Prostate gland (tissue), 2 donors: ENCODE measurements around the gene CSGALNACT2. TPM values are rescaled to one million over a fixed set of nuclear protein-coding genes. Genes with fewer than 3 reads are reported as not detected.
A peak's percentile ranks its signal among the peaks of the same experiment; 100 is the strongest.

Experiments
- DNase-seq: peaks from one replicate; pipeline ENCODE4 v3.0.0-alpha.2; 2019; ENCODE audit warnings: low spot score
- H3K27ac ChIP-seq, 2 donors: fragments of 200-600 bp; sonication (generic); 2 replicates each; pipeline ENCODE4 v1.5.1; 2017 to 2019
- H3K27me3 ChIP-seq: fragments of 200-600 bp; sonication (generic); replicated peaks from 2 replicates; pipeline ENCODE4 v1.5.1; 2019; ENCODE audit not compliant: insufficient read depth
- H3K36me3 ChIP-seq, 2 donors: fragments of 200-600 bp; sonication (generic); 1 replicate in 1 of 2; 2 replicates in 1 of 2; pipeline versions ENCODE4 v1.5.1 to v1.8.1; 2017 to 2019
- H3K4me1 ChIP-seq: fragments of 200-600 bp; sonication (generic); replicated peaks from 2 replicates; pipeline ENCODE4 v1.5.1; 2019
- H3K4me3 ChIP-seq, 2 donors: fragments of 200-600 bp; sonication (generic); 2 replicates each; pipeline ENCODE4 v1.5.1; 2017 to 2019
- H3K9me3 ChIP-seq: fragments of 200-600 bp; sonication (generic); 2 replicates; pipeline ENCODE4 v1.5.1; 2017
- POLR2A ChIP-seq: fragments of 450-650 bp; IDR thresholded peaks from one replicate; pipeline ENCODE4 v1.6.1; 2016; ENCODE audit warnings: antibody characterized with exemption, mild to moderate bottlenecking
- POLR2AphosphoS5 ChIP-seq: sonication (generic); formaldehyde crosslinking; IDR thresholded peaks from one replicate; pipeline ENCODE4 v1.6.1; 2017; ENCODE audit warnings: antibody characterized with exemption
- WGBS: methylation state at CpG from one replicate; pipeline ENCODE4 v1.1.5; 2018; 5-methylcytosine and 5-hydroxymethylcytosine counted together
- intact Hi-C: fragments of 100-400 bp; cut with DNase I; formaldehyde crosslinking; loops from one replicate; pipeline ENCODE4 v1.14.2; 2022
- total RNA-seq, 2 donors: library from RNA; depleted of rRNA; stranded (reverse); fragments of >200 nt; gene quantifications; one replicate each; pipeline ENCODE4 v1.1.0, GENCODE V29; 2016
- TF ChIP-seq, protein P1 (sequence below), 4 experiments: fragments of 200-600 bp in 2 of 4; fragments of 450-650 bp in 2 of 4; sonication (generic) in 2 of 4; IDR thresholded peaks; 1 replicate in 3 of 4; 2 replicates in 1 of 4; pipeline ENCODE4 v1.5.1; 2016 to 2019; ENCODE audit warnings: antibody characterized with exemption in 4 of 4, mild to moderate bottlenecking in 2 of 4, moderate library complexity in 2 of 4

Gene CSGALNACT2
- total RNA-seq, 2 donors from 2014 or later: 10.0 to 15.9 TPM

DNA sequence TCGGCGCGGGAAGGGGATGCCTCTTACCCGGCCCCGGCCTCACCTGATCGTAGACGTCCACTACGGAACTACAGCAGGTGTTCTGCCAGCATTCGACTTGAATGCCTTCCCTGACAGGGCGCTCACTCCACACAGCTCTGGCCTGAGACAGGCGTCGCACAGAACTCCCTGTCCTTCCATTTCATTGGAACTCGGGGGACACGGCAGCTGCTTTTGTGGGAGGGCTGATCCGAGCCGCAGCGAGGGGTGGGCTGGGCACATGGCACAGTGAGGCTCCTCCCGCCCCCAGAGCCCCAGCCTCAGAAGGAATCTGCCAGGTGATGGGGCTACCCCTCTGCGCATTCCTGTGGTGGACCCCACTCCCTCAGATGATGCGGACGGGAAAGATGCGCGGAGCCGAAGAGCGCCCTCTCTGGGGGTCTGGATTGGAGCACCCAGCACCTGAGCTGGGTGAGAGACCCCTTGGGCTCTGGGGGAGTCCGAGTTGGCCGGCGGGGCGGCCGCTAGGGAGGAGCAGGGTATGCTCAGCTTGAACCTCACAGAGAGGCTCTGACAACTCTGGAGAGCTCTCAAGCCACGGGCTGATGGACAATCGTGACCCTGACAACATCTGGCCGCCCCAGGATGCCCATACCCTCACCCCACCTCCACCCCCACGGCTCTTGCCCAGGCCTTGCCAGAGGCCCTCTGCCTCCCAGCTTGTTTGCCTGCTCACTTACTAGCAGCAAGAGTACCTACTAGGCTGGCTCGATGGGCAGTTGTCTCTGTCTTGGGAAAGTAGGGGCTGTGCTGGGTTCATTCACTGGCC lies 92.1 kb downstream of the CSGALNACT2 start:
- Histone ChIP-seq H3K4me1 (no peaks in the 10 kb centered on the region), H3K27me3 (no peaks in the 10 kb centered on the region), H3K9me3 (no peaks in the 10 kb centered on the region), H3K4me3 (peak overlapping the region; percentile 41 to 42), H3K36me3 (no peaks in the 10 kb centered on the region), H3K27ac (no peak overlapping the region)
- intact Hi-C loops: no loop called here
- 25% methylated on average over 34 of the region's 35 CpGs for WGBS
- DNase-seq: no peak
- TF ChIP-seq POLR2A (no peak), POLR2AphosphoS5 (no peak)
- TF ChIP-seq, protein P1, sequence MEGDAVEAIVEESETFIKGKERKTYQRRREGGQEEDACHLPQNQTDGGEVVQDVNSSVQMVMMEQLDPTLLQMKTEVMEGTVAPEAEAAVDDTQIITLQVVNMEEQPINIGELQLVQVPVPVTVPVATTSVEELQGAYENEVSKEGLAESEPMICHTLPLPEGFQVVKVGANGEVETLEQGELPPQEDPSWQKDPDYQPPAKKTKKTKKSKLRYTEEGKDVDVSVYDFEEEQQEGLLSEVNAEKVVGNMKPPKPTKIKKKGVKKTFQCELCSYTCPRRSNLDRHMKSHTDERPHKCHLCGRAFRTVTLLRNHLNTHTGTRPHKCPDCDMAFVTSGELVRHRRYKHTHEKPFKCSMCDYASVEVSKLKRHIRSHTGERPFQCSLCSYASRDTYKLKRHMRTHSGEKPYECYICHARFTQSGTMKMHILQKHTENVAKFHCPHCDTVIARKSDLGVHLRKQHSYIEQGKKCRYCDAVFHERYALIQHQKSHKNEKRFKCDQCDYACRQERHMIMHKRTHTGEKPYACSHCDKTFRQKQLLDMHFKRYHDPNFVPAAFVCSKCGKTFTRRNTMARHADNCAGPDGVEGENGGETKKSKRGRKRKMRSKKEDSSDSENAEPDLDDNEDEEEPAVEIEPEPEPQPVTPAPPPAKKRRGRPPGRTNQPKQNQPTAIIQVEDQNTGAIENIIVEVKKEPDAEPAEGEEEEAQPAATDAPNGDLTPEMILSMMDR (IDR thresholded peaks at IDR 0.05): no peak

DNA sequence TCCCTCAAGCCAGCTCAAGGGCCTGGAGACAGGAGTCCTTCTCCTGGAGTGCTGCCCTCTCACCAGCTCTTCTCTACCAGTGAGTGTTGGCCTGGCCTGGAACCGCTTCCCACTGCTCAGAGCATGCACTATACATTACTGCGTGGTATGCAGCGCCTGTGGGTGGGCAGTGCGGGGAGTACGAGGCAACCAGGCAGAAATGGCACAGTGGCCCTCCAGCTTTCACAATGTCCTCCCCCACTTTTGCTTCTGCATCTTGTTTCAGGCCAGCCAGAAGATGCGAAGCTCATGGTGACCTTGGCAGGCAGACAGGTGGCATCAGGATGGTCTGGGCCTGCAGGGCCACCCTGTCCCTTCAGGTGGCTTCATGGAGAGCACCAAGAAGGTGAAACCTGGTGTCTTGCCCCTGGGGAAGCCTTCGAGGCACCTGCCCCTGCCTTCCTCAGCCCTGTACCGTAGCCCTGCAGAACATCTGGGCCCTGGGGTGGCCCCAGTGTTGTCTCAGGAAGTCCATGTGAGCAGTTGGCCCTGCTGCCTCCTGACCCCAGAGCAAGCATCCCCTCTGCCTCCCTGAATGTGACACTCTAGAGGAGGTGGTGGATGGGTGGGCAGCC lies 92.8 kb downstream of the CSGALNACT2 start:
- intact Hi-C loops: no loop called here
- H3K9me3 ChIP-seq: no peaks in the 10 kb centered on the region
- no peak overlapping the region for H3K27ac ChIP-seq
- no peak overlapping the region for H3K4me3 ChIP-seq
- H3K4me1 ChIP-seq: no peaks in the 10 kb centered on the region
- no peaks in the 10 kb centered on the region for H3K27me3 ChIP-seq
- H3K36me3 ChIP-seq: no peaks in the 10 kb centered on the region
- WGBS: 90% methylated on average over 8 of the region's 8 CpGs
- no peak for DNase-seq
- TF ChIP-seq, protein P1 (IDR thresholded peaks at IDR 0.05): no peak
- no peak for TF ChIP-seq POLR2AphosphoS5
- TF ChIP-seq POLR2A: no peak

DNA sequence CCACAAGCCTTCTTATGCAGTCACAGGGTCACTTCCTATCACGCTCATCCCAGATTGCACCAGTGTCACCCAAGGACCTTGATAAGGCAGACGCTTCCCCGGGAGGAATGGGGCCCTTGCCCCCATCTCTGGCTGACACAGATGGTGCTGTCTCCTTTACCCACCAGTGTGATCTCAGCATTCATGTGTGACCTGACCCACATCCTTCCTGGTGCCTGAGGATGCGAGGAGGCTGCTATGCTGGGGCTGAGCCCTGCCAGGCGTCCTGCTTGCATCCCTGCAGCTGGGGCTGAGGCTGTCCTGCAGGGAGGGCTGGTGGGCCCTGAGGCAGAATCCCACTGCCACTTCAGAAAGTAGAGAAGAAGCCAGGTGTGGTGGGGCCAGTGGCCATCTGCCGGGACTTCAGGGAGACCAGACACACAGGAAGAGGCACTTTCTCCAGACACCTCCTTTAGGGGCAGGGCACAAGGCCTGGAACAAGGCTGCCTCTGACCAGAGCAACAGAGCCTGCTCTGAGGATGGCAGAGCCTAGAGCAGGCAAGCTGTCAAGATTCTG lies 93.4 kb downstream of the CSGALNACT2 start:
- TF ChIP-seq, protein P1 (IDR thresholded peaks at IDR 0.05): no peak
- TF ChIP-seq POLR2A (no peak), POLR2AphosphoS5 (no peak)
- no peak for DNase-seq
- intact Hi-C loops: no loop called here
- Histone ChIP-seq H3K4me3 (no peak overlapping the region), H3K27me3 (no peaks in the 10 kb centered on the region), H3K9me3 (no peaks in the 10 kb centered on the region), H3K4me1 (no peaks in the 10 kb centered on the region), H3K27ac (no peak overlapping the region), H3K36me3 (no peaks in the 10 kb centered on the region)
- WGBS: 68% methylated on average over 4 of the region's 6 CpGs

DNA sequence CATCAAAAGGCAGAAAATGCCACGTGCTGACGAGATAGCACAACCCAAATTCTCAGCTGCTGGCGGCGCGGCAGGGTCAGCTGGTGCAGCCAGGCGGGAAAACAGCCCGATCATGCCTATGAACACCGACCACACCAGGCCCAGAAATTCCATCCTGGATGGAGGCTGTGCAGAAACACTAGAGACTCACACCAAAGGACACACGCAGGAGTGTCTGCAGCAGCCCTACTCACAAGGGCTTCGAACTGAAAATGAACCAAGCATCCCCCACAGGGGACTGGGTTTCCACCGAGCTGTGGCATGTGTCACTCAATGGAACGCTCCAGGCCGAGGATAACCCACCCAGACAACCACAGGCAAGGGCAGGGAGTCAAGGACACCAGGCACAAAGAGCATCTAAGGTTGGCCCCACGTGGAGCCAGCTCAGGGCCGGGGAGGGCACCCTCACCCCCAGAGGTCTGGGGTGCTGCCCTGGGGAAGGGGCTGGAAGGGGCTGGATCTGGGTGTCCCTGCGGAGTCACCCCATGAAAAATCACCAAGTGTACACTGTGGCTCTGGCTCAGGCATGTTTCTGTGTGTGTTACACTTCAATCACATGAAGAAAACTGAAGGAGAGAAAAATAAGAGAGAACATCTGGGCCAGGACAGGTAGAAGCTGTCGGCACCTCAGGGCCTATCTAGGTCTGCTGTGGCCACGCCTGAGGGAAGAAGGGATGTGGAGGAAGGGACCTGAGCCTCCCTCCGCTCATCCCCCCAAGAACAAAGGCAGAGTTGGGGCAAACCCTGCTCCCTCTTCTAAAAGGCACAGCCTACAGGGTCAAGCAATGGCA lies 95.6 kb downstream of the CSGALNACT2 start:
- Histone ChIP-seq H3K27me3 (no peaks in the 10 kb centered on the region), H3K4me1 (no peaks in the 10 kb centered on the region), H3K9me3 (no peaks in the 10 kb centered on the region), H3K36me3 (no peaks in the 10 kb centered on the region), H3K4me3 (no peak overlapping the region), H3K27ac (no peak overlapping the region)
- 92% methylated on average over 17 of the region's 19 CpGs for WGBS
- no peak for DNase-seq
- no peak for TF ChIP-seq POLR2A
- TF ChIP-seq, protein P1 (IDR thresholded peaks at IDR 0.05): no peak
- TF ChIP-seq POLR2AphosphoS5: no peak
- intact Hi-C loops: no loop called here
